GM12801 (cell line): ENCODE measurements around the gene PDK2.

Experiments used
- CTCF ChIP-seq: IDR thresholded peaks from one replicate; pipeline ENCODE4 v1.5.1; 2011; ENCODE audit warnings: control low read depth; ENCODE audit not compliant: insufficient read length; ENCODE audit errors: extremely low read depth

PDK2 gene

GRCh38 chr17:50094753-50095619 is at the start of gene PDK2:
PDK2 (plus strand) TSS chr17:50095351; CDS start chr17:50095436, 85 bp downstream.
- no peak for TF ChIP-seq CTCF

- no peak for TF ChIP-seq CTCF
These were observed 49.0 kb upstream of the PDK2 start for GRCh38 chr17:50046179-50046578.

- TF ChIP-seq CTCF: no peak
These were observed 48.5 kb upstream of the PDK2 start for GRCh38 chr17:50046667-50047066.

GRCh38 chr17:50047083-50047482 is 48.1 kb upstream of the PDK2 start:
- TF ChIP-seq CTCF: no peak

- TF ChIP-seq CTCF: no peak
These were observed 47.5 kb upstream of the PDK2 start for GRCh38 chr17:50047488-50048126.

- no peak for TF ChIP-seq CTCF
These were observed 46.9 kb upstream of the PDK2 start for GRCh38 chr17:50048146-50048720.

GRCh38 chr17:50048988-50049387 is 46.2 kb upstream of the PDK2 start:
- TF ChIP-seq CTCF: no peak
